HepG2 (cell line): ENCODE measurements around the gene OBSL1. TPM values are rescaled to one million over a fixed set of nuclear protein-coding genes. Genes with fewer than 3 reads are reported as not detected.

Experiments
- AFF4 ChIP-seq: sonication (generic); formaldehyde crosslinking; IDR thresholded peaks from 2 replicates; pipeline ENCODE4 v1.4.0; 2020; ENCODE audit warnings: missing genetic modification reagents
- ATRX ChIP-seq: sonication (generic); formaldehyde crosslinking; IDR thresholded peaks from 2 replicates; pipeline ENCODE4 v1.4.0; 2020; ENCODE audit warnings: missing genetic modification reagents, borderline replicate concordance
- BRD4 ChIP-seq: sonication (generic); formaldehyde crosslinking; IDR thresholded peaks from 2 replicates; pipeline ENCODE4 v1.4.0; 2020; ENCODE audit warnings: missing genetic modification reagents
- DMTF1 ChIP-seq: sonication (generic); formaldehyde crosslinking; IDR thresholded peaks from 2 replicates; pipeline ENCODE4 v1.4.0; 2020; ENCODE audit warnings: mild to moderate bottlenecking, missing genetic modification reagents
- KLF9 ChIP-seq: IDR thresholded peaks from 2 replicates; pipeline ENCODE4 v1.6.1; 2016; ENCODE audit warnings: low read depth
- PHF21A ChIP-seq: sonication (generic); formaldehyde crosslinking; IDR thresholded peaks from 2 replicates; pipeline ENCODE4 v1.5.0; 2020; ENCODE audit warnings: mild to moderate bottlenecking, missing genetic modification reagents
- ZFAT ChIP-seq: sonication (generic); formaldehyde crosslinking; conservative IDR thresholded peaks from 2 replicates; pipeline ENCODE4 v1.8.1; 2023; ENCODE audit warnings: missing genetic modification reagents, inconsistent platforms
- ZNF235 ChIP-seq: sonication (generic); formaldehyde crosslinking; IDR thresholded peaks from 2 replicates; pipeline ENCODE4 v1.8.1; 2023; ENCODE audit warnings: mild to moderate bottlenecking, missing genetic modification reagents, borderline replicate concordance
- ZNF281 ChIP-seq: sonication (generic); formaldehyde crosslinking; IDR thresholded peaks from 2 replicates; pipeline ENCODE4 v1.4.0; 2020; ENCODE audit warnings: missing genetic modification reagents, borderline replicate concordance
- ZNF570 ChIP-seq: sonication (generic); formaldehyde crosslinking; IDR thresholded peaks from 2 replicates; pipeline ENCODE4 v1.4.0; 2020; ENCODE audit warnings: mild to moderate bottlenecking, missing genetic modification reagents, borderline replicate concordance
- ZNF746 ChIP-seq: sonication (generic); formaldehyde crosslinking; IDR thresholded peaks from 2 replicates; pipeline ENCODE4 v1.8.0; 2022; ENCODE audit warnings: mild to moderate bottlenecking, missing genetic modification reagents
- polyA plus RNA-seq, 8 experiments: library from polyadenylated mRNA; depleted of rRNA in 3 of 8; stranded (reverse) in 7 of 8; unstranded in 1 of 8; fragments of >200 nt; fragmentation: Illumina TruSeq in 4 of 8; extraction: Trizol in 4 of 8; gene quantifications; 2 replicates each; pipeline versions ENCODE4 v1.2.1 to v1.2.3, GENCODE V29; 2011 to 2016; ENCODE audit warnings: low read depth in 4 of 8, missing spikeins in 1 of 8, mixed read lengths in 1 of 8; ENCODE audit not compliant: insufficient read depth in 1 of 8
- total RNA-seq, 5 experiments: library from RNA; depleted of rRNA; stranded (reverse); fragments of >200 nt; fragmentation: Illumina TruSeq; extraction: Trizol; gene quantifications; 2 replicates each; pipeline ENCODE4 v1.2.3, GENCODE V29; 2016; ENCODE audit warnings: low read depth in 1 of 5

OBSL1 gene
- total and polyA plus RNA-seq, 2 of the 13 experiments (the other 11 are each of a cell fraction or from before 2014, with no cell fraction given), result 86.7 to 218 TPM

GRCh38 chr2:219572237-219573001, 1.1 kb upstream of the OBSL1 start, which contains the start of gene INHA (continued):
- TF ChIP-seq ZNF235 (CRISPR knock-in tag) (0 out of 2 replicates have a peak, but pooled peaks have one; percentile 4), AFF4 (CRISPR knock-in tag) (no peak), ZNF746 (CRISPR knock-in tag) (no peak), DMTF1 (CRISPR knock-in tag) (no peak), ZNF281 (CRISPR knock-in tag) (no peak), PHF21A (no peak), ZNF570 (CRISPR knock-in tag) (0 out of 2 replicates have a peak, but pooled peaks have one; percentile 8), ZFAT (no peak), ATRX (CRISPR knock-in tag) (no peak), BRD4 (CRISPR knock-in tag) (no peak), KLF9 (no peak)
